ENCODE measurements around the gene CRTC3.

CRTC3 gene

DNA sequence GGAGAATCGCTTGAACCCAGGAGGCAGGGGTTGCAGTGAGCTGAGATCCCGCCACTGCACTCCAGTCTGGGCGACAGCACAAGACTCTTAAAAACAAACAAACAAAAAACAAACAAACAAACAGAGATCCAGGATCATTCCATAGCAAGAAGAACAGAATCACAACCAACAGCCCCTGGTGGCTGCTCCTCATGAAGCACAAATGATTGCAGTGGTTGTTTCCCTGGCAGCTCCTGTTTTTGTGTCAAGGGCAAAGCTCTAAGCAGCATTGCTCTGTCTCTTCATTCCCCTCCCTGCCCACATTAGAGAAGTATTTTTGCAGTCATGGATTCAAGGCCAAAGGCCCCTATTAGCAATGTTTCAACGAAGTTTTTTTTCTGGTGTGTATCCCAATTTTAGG, 161.6 kb downstream of the CRTC3 start:
- DNase-seq (ENCODE audit: low read depth in 1 of 2, low spot score in 1 of 2): no peak

DNA sequence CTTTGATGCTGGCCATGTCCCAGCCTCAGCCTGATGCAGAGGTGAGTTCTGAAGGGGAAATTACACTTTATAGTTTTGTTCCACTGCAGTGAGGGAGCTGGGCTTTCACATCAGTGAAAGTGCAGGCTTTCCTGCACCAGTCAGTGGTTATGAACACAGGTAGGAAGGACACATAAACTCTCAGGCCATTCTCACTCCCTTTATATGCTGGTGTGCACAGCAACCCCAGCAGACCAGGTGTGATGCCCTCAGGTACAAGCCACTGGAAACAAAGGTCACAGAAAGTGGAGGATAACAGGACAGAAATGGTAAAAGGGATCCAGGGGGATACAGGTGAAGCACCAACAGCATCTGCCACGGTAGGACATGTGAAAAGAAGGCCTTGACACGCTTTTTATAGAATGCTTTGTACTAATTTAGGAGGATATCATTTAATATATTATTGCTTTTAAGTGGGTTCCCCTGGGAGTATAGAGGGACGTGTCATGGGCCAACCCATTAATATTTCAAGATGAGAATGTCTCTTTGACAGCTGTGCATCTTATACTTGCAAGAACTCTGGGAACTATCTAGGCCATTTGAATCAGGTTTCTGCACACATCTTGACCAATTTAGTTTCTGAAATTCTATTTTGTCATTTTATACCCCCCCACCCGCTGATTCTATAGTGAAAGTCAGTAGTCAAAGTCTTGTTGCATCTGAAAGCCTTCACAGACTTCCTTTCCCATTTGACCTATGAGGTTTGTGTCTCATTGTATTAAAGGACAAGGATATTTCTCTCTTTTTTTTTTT, 162.5 kb downstream of the CRTC3 start:
- no peak for DNase-seq (ENCODE audit: low read depth in 1 of 2, low spot score in 1 of 2)

All from activated CD4-positive, alpha-beta T cell treated with anti-CD3 and anti-CD28 coated beads, Interleukin-2, amount 50 U/mL, for 24 hours (primary cell).